Measurements from ENCODE around the gene FMO1. TPM values are rescaled to one million over a fixed set of nuclear protein-coding genes. Genes with fewer than 3 reads are reported as not detected.

Gene FMO1
- total RNA-seq, 1 experiment from 2014 or later: not detected

DNA sequence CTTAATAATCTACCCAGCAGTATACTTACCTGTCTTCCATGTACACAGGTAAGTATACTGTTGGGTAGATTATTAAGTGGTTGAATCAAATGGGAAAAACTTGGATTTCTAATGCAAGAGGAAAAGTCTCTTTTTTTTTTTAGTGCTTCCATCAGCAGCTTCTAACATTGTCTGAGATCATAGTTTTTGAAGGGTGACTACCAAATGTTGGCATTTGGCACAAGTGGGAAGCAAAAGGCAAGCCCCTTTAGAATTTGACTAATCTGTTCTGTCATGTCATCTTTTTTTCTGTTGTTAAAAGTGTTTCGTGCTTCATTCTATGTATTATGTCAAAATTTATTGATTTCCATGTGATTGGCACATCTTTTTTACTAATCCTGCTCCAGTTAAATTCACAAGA, 547 bp downstream of the FMO1 start:
- ChIA-PET POLR2A (ENCODE audit: unreplicated experiment) (no interaction called here), CTCF (no interaction called here)
- Histone ChIP-seq H3K36me3 (ENCODE audit: low read depth, low read length) (no peaks in the 10 kb centered on the region), H3K79me2 (ENCODE audit: low read length) (no peaks in the 10 kb centered on the region), H4K20me1 (ENCODE audit: low read length) (no peaks in the 10 kb centered on the region), H3K9ac (ENCODE audit: low read length) (no peak overlapping the region), H3F3A (ENCODE audit: low read length, unreplicated experiment) (no peaks in the 10 kb centered on the region), H3K9me2 (replicated peaks; ENCODE audit: low read length) (no peaks in the 10 kb centered on the region), H3K4me2 (ENCODE audit: low read length) (no peak overlapping the region), H2AFZ (ENCODE audit: low read length) (no peak overlapping the region), H3K4me3 (ENCODE audit: low read length) (no peak overlapping the region), H3K27me3 (ENCODE audit: low read length) (peaks cover 59% of the 10 kb centered on the region), H3K9me3 (ENCODE audit: low read length) (no peaks in the 10 kb centered on the region), H3K27ac (ENCODE audit: low read length) (no peak overlapping the region), H3K4me1 (ENCODE audit: insufficient read depth, low read length) (0 out of 2 replicates have a peak, but pooled peaks cover 5% of the 10 kb centered on the region)
- DNase-seq: no peak
- ATAC-seq: no peak
- TF ChIP-seq EZH2phosphoT487 (IDR thresholded peaks at IDR 0.05; ENCODE audit: borderline replicate concordance, low read length) (no peak), CTCF (conservative IDR thresholded peaks at IDR 0.05; ENCODE audit: low read depth, low read length) (no peak), EZH2 (IDR thresholded peaks at IDR 0.05; ENCODE audit: low read length, unreplicated experiment) (no peak)
- intact Hi-C loops (cut with micrococcal nuclease): loop anchor here (5.0 kb wide), 2 partner anchors 238 to 468 kb away; partner anchors contain the start of gene PRRC2C
- no TSS peak for BruUV-seq (replicated peaks)

- H3K4me1 ChIP-seq (ENCODE audit: insufficient read depth, low read length): peaks cover 13% of the 10 kb centered on the region
- no peak overlapping the region for H3K4me2 ChIP-seq (ENCODE audit: low read length)
- H3K9me2 ChIP-seq (replicated peaks; ENCODE audit: low read length): no peaks in the 10 kb centered on the region
- H3K36me3 ChIP-seq (ENCODE audit: low read depth, low read length): no peaks in the 10 kb centered on the region
- H3F3A ChIP-seq (ENCODE audit: low read length, unreplicated experiment): no peaks in the 10 kb centered on the region
- H3K9me3 ChIP-seq (ENCODE audit: low read length): no peaks in the 10 kb centered on the region
- intact Hi-C loops (cut with micrococcal nuclease): no loop called here
- no peak for ATAC-seq
- H3K79me2 ChIP-seq (ENCODE audit: low read length): no peaks in the 10 kb centered on the region
- peaks cover 59% of the 10 kb centered on the region for H3K27me3 ChIP-seq (ENCODE audit: low read length)
- H3K4me3 ChIP-seq (ENCODE audit: low read length): no peak overlapping the region
- no peak overlapping the region for H2AFZ ChIP-seq (ENCODE audit: low read length)
- no TSS peak for BruUV-seq (replicated peaks)
- CTCF ChIA-PET: no interaction called here
- POLR2A ChIA-PET (ENCODE audit: unreplicated experiment): no interaction called here
- TF ChIP-seq CTCF (conservative IDR thresholded peaks at IDR 0.05; ENCODE audit: low read depth, low read length) (no peak), EZH2phosphoT487 (IDR thresholded peaks at IDR 0.05; ENCODE audit: borderline replicate concordance, low read length) (0 out of 2 replicates have a peak, but pooled peaks have one; percentile 28)
- DNase-seq: no peak
- H4K20me1 ChIP-seq (ENCODE audit: low read length): no peaks in the 10 kb centered on the region
- no peak overlapping the region for H3K27ac ChIP-seq (ENCODE audit: low read length)
- H3K9ac ChIP-seq (ENCODE audit: low read length): no peak overlapping the region
Observed at GRCh38 chr1:171250263-171250662, 2.0 kb downstream of the FMO1 start.

- peak; percentile 65 for ATAC-seq
- H3K4me3 ChIP-seq (ENCODE audit: low read length): peak overlapping the region; percentile 68
Observed at GRCh38 chr1:171251042-171251951, 3.0 kb downstream of the FMO1 start.

More at GRCh38 chr1:171251042-171251951, 3.0 kb downstream of the FMO1 start:
- Histone ChIP-seq H3K4me1 (ENCODE audit: insufficient read depth, low read length) (peaks cover 18% of the 10 kb centered on the region), H4K20me1 (ENCODE audit: low read length) (no peaks in the 10 kb centered on the region), H3K9me3 (ENCODE audit: low read length) (no peaks in the 10 kb centered on the region), H2AFZ (ENCODE audit: low read length) (peak overlapping the region; percentile 81), H3K27me3 (ENCODE audit: low read length) (peaks cover 59% of the 10 kb centered on the region), H3K9me2 (replicated peaks; ENCODE audit: low read length) (no peaks in the 10 kb centered on the region), H3F3A (ENCODE audit: low read length, unreplicated experiment) (no peaks in the 10 kb centered on the region), H3K79me2 (ENCODE audit: low read length) (no peaks in the 10 kb centered on the region), H3K36me3 (ENCODE audit: low read depth, low read length) (no peaks in the 10 kb centered on the region), H3K27ac (ENCODE audit: low read length) (no peak overlapping the region), H3K9ac (ENCODE audit: low read length) (no peak overlapping the region), H3K4me2 (ENCODE audit: low read length) (peak overlapping the region; percentile 87)
- peak; percentile 57 for DNase-seq
- ChIA-PET CTCF (interaction anchor here (0.5 to 1.0 kb wide), 2 partner anchors 62 to 371 kb away, joined by 3 to 6 read pairs; partner anchors contain the start of gene FMO4), POLR2A (ENCODE audit: unreplicated experiment) (no interaction called here)
- no TSS peak for BruUV-seq (replicated peaks)
- intact Hi-C loops (cut with micrococcal nuclease): no loop called here
- TF ChIP-seq EZH2phosphoT487 (IDR thresholded peaks at IDR 0.05; ENCODE audit: borderline replicate concordance, low read length): 0 out of 2 replicates have a peak, but pooled peaks have one; percentile 31
- peak; percentile 91 for TF ChIP-seq CTCF (conservative IDR thresholded peaks at IDR 0.05; ENCODE audit: low read depth, low read length)
- TF ChIP-seq EZH2 (IDR thresholded peaks at IDR 0.05; ENCODE audit: low read length, unreplicated experiment): no peak
